Testis (tissue), 2 donors: Measurements from ENCODE around the gene KRT7.

Experiments used
- POLR2A ChIP-seq: fragments of 450-650 bp; IDR thresholded peaks from one replicate; pipeline ENCODE4 v1.6.1; 2017; ENCODE audit warnings: antibody characterized with exemption, mild to moderate bottlenecking, moderate library complexity
- TF ChIP-seq, protein P1 (sequence below), 3 experiments: fragments of 450-650 bp in 2 of 3; fragments of 200-600 bp in 1 of 3; sonication (generic) in 1 of 3; IDR thresholded peaks; one replicate each; pipeline ENCODE4 v1.5.1; 2016 to 2019; ENCODE audit warnings: antibody characterized with exemption in 3 of 3, mild to moderate bottlenecking in 2 of 3, moderate library complexity in 1 of 3

DNA sequence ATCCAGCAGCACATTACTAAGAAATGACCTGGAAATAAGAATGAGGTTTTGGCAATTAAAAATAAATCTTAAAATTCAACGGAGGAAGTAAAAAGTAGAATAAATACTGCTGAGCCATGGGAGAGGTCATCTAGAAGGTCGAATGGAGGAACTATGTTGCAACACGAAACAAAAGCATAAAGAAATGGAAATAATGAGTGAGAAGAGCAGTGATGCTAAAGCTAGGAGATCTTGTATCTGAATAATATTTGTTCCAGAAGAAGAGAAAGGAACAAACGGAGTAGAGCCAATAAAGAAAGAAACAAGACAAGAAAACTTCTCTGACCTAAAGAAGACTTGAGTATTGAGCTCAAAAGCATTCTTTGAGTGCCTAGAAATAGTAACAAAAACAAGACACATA lies 6.6 kb upstream of the KRT7 start:
- TF ChIP-seq, protein P1, sequence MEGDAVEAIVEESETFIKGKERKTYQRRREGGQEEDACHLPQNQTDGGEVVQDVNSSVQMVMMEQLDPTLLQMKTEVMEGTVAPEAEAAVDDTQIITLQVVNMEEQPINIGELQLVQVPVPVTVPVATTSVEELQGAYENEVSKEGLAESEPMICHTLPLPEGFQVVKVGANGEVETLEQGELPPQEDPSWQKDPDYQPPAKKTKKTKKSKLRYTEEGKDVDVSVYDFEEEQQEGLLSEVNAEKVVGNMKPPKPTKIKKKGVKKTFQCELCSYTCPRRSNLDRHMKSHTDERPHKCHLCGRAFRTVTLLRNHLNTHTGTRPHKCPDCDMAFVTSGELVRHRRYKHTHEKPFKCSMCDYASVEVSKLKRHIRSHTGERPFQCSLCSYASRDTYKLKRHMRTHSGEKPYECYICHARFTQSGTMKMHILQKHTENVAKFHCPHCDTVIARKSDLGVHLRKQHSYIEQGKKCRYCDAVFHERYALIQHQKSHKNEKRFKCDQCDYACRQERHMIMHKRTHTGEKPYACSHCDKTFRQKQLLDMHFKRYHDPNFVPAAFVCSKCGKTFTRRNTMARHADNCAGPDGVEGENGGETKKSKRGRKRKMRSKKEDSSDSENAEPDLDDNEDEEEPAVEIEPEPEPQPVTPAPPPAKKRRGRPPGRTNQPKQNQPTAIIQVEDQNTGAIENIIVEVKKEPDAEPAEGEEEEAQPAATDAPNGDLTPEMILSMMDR (IDR thresholded peaks at IDR 0.05) = no peak
- TF ChIP-seq POLR2A = no peak
